Neutrophil (primary cell): ENCODE results near the gene TBC1D14.
A peak's percentile ranks its signal among the peaks of the same experiment; 100 is the strongest.

Source experiments
- H3K27ac ChIP-seq: fragments of 200-600 bp; sonication (generic); 2 replicates; pipeline ENCODE4 v1.5.1; 2016; ENCODE audit warnings: mild to moderate bottlenecking, moderate library complexity
- H3K27me3 ChIP-seq: fragments of 200-600 bp; sonication (generic); 2 replicates; pipeline ENCODE4 v1.6.0; 2016; ENCODE audit warnings: mild to moderate bottlenecking
- H3K36me3 ChIP-seq: fragments of 200-600 bp; sonication (generic); 2 replicates; pipeline ENCODE4 v1.5.1; 2017
- H3K4me1 ChIP-seq, 2 experiments: fragments of 200-600 bp in 1 of 2; sonication (generic) in 1 of 2; 1 replicate in 1 of 2; 2 replicates in 1 of 2; pipeline versions ENCODE4 v1.5.1 to v1.6.1; 2013 to 2016; ENCODE audit warnings: low read depth in 1 of 2, low read length in 1 of 2, mild to moderate bottlenecking in 1 of 2, moderate library complexity in 1 of 2; ENCODE audit not compliant: control insufficient read depth in 1 of 2, insufficient read depth in 1 of 2
- H3K4me3 ChIP-seq, 2 experiments: fragments of 200-600 bp in 1 of 2; sonication (generic) in 1 of 2; 1 replicate in 1 of 2; 2 replicates in 1 of 2; pipeline ENCODE4 v1.5.1; 2013 to 2016; ENCODE audit warnings: low read depth in 1 of 2, low read length in 1 of 2, mild to moderate bottlenecking in 1 of 2, moderate library complexity in 1 of 2
- H3K9me3 ChIP-seq: fragments of 200-600 bp; sonication (generic); 2 replicates; pipeline ENCODE4 v1.5.1; 2016
- CTCF ChIP-seq: fragments of 200-600 bp; sonication (generic); IDR thresholded peaks from 2 replicates; pipeline ENCODE4 v1.5.1; 2016; ENCODE audit warnings: antibody characterized with exemption

TBC1D14 gene, protein sequence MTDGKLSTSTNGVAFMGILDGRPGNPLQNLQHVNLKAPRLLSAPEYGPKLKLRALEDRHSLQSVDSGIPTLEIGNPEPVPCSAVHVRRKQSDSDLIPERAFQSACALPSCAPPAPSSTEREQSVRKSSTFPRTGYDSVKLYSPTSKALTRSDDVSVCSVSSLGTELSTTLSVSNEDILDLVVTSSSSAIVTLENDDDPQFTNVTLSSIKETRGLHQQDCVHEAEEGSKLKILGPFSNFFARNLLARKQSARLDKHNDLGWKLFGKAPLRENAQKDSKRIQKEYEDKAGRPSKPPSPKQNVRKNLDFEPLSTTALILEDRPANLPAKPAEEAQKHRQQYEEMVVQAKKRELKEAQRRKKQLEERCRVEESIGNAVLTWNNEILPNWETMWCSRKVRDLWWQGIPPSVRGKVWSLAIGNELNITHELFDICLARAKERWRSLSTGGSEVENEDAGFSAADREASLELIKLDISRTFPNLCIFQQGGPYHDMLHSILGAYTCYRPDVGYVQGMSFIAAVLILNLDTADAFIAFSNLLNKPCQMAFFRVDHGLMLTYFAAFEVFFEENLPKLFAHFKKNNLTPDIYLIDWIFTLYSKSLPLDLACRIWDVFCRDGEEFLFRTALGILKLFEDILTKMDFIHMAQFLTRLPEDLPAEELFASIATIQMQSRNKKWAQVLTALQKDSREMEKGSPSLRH

GRCh38 chr4:6909113-6909969 is at the start of gene TBC1D14:
Gene TBC1D14, plus strand, starts transcription at chr4:6909826. Its CDS starts 13,564 bp downstream, at chr4:6923390.
- Histone ChIP-seq H3K4me3 (peak within 1 kb of the TSS; percentile 93 to 100), H3K9me3 (no peaks in the 10 kb centered on the region), H3K36me3 (no peaks in the 10 kb centered on the region), H3K27me3 (peaks cover 11% of the 10 kb centered on the region), H3K27ac (peak within 1 kb of the TSS; percentile 99), H3K4me1 (peaks cover 58 to 62% of the 10 kb centered on the region in 2 experiments)
- TF ChIP-seq CTCF, result peak; percentile 62

DNA sequence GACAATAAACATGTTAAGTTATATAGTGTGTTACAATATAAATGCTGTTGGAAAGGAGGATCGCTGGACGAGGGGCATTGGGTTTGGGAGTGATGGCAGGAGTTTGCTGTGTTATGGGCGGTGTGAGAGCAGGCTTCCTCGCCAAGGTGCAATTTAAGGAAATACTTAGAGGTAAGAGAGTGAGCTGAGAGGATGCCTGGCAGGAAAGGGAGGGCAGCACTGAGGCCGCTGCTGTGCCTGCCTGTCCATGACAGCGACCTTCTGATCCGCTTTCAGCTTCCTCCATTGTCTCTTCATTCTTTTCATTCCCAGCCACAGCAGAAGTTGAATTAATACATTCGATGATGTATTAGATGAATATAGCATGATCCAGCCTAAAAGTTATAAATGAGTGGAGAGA is 41.2 kb upstream of the TBC1D14 start:
- no peak for TF ChIP-seq CTCF
- Histone ChIP-seq H3K9me3 (no peaks in the 10 kb centered on the region), H3K27me3 (no peaks in the 10 kb centered on the region), H3K36me3 (peaks cover 87% of the 10 kb centered on the region), H3K27ac (no peak overlapping the region), H3K4me3 (no peak overlapping the region), H3K4me1 (no peaks in the 10 kb centered on the region)

DNA sequence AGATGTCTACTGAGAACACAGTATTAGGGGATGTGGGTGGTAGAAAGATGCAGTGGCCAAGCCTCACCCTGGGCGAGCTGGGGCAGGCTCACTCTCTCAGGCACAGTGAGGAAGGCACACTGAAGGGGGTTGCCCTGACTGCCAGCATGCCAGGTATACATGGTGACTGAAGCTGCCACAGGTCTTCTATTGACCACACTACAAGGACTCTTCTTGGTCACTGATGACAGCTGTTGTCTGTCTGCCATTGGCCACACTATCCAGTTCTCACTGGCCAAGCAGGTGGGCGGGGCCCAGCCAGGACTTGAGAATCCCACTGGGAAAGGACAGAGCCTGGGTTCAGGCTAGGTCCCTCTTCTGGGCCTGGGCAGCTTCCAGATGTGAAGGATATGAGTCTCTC is 39.7 kb upstream of the TBC1D14 start:
- no peak overlapping the region for H3K4me3 ChIP-seq
- H3K4me1 ChIP-seq, result peaks cover 11 to 15% of the 10 kb centered on the region in 2 experiments
- H3K27ac ChIP-seq, result peak overlapping the region; percentile 51
- no peaks in the 10 kb centered on the region for H3K27me3 ChIP-seq
- peaks cover 89% of the 10 kb centered on the region for H3K36me3 ChIP-seq
- no peaks in the 10 kb centered on the region for H3K9me3 ChIP-seq
- no peak for TF ChIP-seq CTCF

DNA sequence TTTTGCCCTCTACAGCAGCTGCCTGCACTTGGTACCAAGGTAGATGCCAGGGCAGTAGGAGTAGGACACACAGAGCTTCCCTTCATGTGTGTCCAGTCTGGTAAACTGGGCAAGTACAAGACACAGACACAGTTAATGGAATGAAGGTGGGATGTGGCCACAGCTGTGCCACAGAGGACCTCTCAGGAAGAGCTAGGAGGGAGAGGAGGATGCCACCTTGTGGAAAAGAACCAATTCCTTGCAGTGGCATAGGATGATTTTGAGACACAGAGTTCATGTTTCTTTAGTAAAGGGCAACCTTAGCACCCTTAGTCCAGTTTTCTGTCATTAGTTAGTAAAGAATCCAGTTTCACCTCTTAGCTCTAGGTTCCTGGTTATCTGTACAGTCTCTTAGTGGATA is 36.3 kb upstream of the TBC1D14 start:
- Histone ChIP-seq H3K4me3 (no peak overlapping the region), H3K4me1 (peaks cover 23 to 27% of the 10 kb centered on the region in 2 experiments), H3K9me3 (no peaks in the 10 kb centered on the region), H3K27me3 (no peaks in the 10 kb centered on the region), H3K36me3 (peaks cover 81% of the 10 kb centered on the region), H3K27ac (peak overlapping the region; percentile 81)
- no peak for TF ChIP-seq CTCF

- TF ChIP-seq CTCF, result peak; percentile 77
- Histone ChIP-seq H3K27ac (peak overlapping the region; percentile 81), H3K36me3 (peaks cover 81% of the 10 kb centered on the region), H3K4me3 (no peak overlapping the region), H3K9me3 (no peaks in the 10 kb centered on the region), H3K27me3 (no peaks in the 10 kb centered on the region), H3K4me1 (peaks cover 23 to 27% of the 10 kb centered on the region in 2 experiments)
These were observed 35.7 kb upstream of the TBC1D14 start for GRCh38 chr4:6873792-6874461.
